Smooth muscle cell (in vitro differentiated cells): ENCODE results near the gene CGREF1. TPM values are rescaled to one million over a fixed set of nuclear protein-coding genes. Genes with fewer than 3 reads are reported as not detected.

Experiments
- DNase-seq: peaks from one replicate; lab custom pipeline; 2025; ENCODE audit not compliant: unreplicated experiment; lab: John Stamatoyannopoulos, UW
- H2AFZ ChIP-seq: fragments of 200-600 bp; sonication (generic); 2 replicates; pipeline ENCODE4 v1.6.0; 2016; ENCODE audit warnings: antibody characterized with exemption, low read depth, mild to moderate bottlenecking
- H3F3A ChIP-seq: fragments of 200-600 bp; sonication (generic); 2 replicates; pipeline ENCODE4 v1.6.0; 2017; ENCODE audit warnings: antibody characterized with exemption, low read depth
- H3K27ac ChIP-seq: fragments of 200-600 bp; sonication (generic); 2 replicates; pipeline ENCODE4 v1.5.1; 2016; ENCODE audit warnings: low read depth, mild to moderate bottlenecking
- H3K27me3 ChIP-seq: fragments of 200-600 bp; sonication (generic); 2 replicates; pipeline ENCODE4 v1.6.1; 2016; ENCODE audit warnings: low read depth, mild to moderate bottlenecking
- H3K36me3 ChIP-seq: fragments of 200-600 bp; sonication (generic); 2 replicates; pipeline ENCODE4 v1.5.1; 2016; ENCODE audit warnings: low read depth
- H3K4me1 ChIP-seq: fragments of 200-600 bp; sonication (generic); 2 replicates; pipeline ENCODE4 v1.5.1; 2016; ENCODE audit warnings: low read depth
- H3K4me2 ChIP-seq: fragments of 200-600 bp; sonication (generic); 2 replicates; pipeline ENCODE4 v1.6.0; 2016; ENCODE audit warnings: mild to moderate bottlenecking
- H3K4me3 ChIP-seq: fragments of 200-600 bp; sonication (generic); 2 replicates; pipeline ENCODE4 v1.5.1; 2016; ENCODE audit warnings: mild to moderate bottlenecking
- H3K79me2 ChIP-seq: fragments of 200-600 bp; sonication (generic); 2 replicates; pipeline ENCODE4 v1.6.0; 2016; ENCODE audit warnings: low read depth, mild to moderate bottlenecking
- H3K9ac ChIP-seq: fragments of 200-600 bp; sonication (generic); 2 replicates; pipeline ENCODE4 v1.6.0; 2016; ENCODE audit warnings: low read depth
- H3K9me3 ChIP-seq: fragments of 200-600 bp; sonication (generic); replicated peaks from 2 replicates; pipeline ENCODE4 v1.5.1; 2016; ENCODE audit warnings: low read depth
- H4K20me1 ChIP-seq: fragments of 200-600 bp; sonication (generic); 2 replicates; pipeline ENCODE4 v1.6.0; 2016; ENCODE audit warnings: low read depth
- CTCF ChIP-seq: fragments of 200-600 bp; sonication (generic); IDR thresholded peaks from 2 replicates; pipeline ENCODE4 v1.5.1; 2017; ENCODE audit warnings: borderline replicate concordance, mild to moderate bottlenecking, antibody characterized with exemption; ENCODE audit not compliant: insufficient read depth, poor library complexity, severe bottlenecking
- WGBS: methylation state at CpG from one replicate; pipeline ENCODE4 v1.1.7; 2016; ENCODE audit warnings: low lambda C conversion rate; 5-methylcytosine and 5-hydroxymethylcytosine counted together
- polyA plus RNA-seq: library from polyadenylated mRNA; unstranded; fragments of >200 nt; fragmentation: Nextera tagmentation; extraction: Ambion mirVana; gene quantifications from 2 replicates; pipeline ENCODE4 v1.2.1, GENCODE V29; 2016
- total RNA-seq: library from RNA; depleted of rRNA; stranded (reverse); fragments of >200 nt; gene quantifications from 2 replicates; pipeline ENCODE4 v1.2.3, GENCODE V29; 2014

CGREF1 gene
- total and polyA plus RNA-seq, 2 experiments from 2014 or later: 0.85 TPM; not detected in 1

- Histone ChIP-seq H3K79me2 (no peaks in the 10 kb centered on the region), H3K9me3 (no peaks in the 10 kb centered on the region), H3K36me3 (no peaks in the 10 kb centered on the region), H3K27me3 (peaks cover 9% of the 10 kb centered on the region), H2AFZ (no peak overlapping the region), H3F3A (no peaks in the 10 kb centered on the region), H3K27ac (no peak overlapping the region), H3K4me2 (no peak overlapping the region), H4K20me1 (no peaks in the 10 kb centered on the region), H3K4me1 (no peaks in the 10 kb centered on the region), H3K9ac (no peak overlapping the region), H3K4me3 (no peak overlapping the region)
- DNase-seq: no peak
- no peak for TF ChIP-seq CTCF
- 97% methylated on average over 3 of the region's 3 CpGs for WGBS
These were observed 9.8 kb downstream of the CGREF1 start for GRCh38 chr2:27109083-27109482.

GRCh38 chr2:27108221-27108620 lies 10.7 kb downstream of the CGREF1 start:
- H3K9me3 ChIP-seq: no peaks in the 10 kb centered on the region
- no peaks in the 10 kb centered on the region for H3F3A ChIP-seq
- H3K27ac ChIP-seq: no peak overlapping the region
- DNase-seq: no peak
- no peak overlapping the region for H3K4me3 ChIP-seq
- no peak overlapping the region for H3K9ac ChIP-seq
- peaks cover 9% of the 10 kb centered on the region for H3K27me3 ChIP-seq
- H2AFZ ChIP-seq: no peak overlapping the region
- no peaks in the 10 kb centered on the region for H4K20me1 ChIP-seq
- H3K4me1 ChIP-seq: no peaks in the 10 kb centered on the region
- H3K4me2 ChIP-seq: no peak overlapping the region
- WGBS: 95% methylated on average over 2 of the region's 2 CpGs
- H3K36me3 ChIP-seq: no peaks in the 10 kb centered on the region
- no peaks in the 10 kb centered on the region for H3K79me2 ChIP-seq
- TF ChIP-seq CTCF: no peak

- Histone ChIP-seq H3K36me3 (no peaks in the 10 kb centered on the region), H3K9me3 (no peaks in the 10 kb centered on the region), H3K4me1 (no peaks in the 10 kb centered on the region), H3K27ac (no peak overlapping the region), H2AFZ (no peak overlapping the region), H3K27me3 (peaks cover 21% of the 10 kb centered on the region), H3K79me2 (no peaks in the 10 kb centered on the region), H3F3A (no peaks in the 10 kb centered on the region), H3K4me2 (no peak overlapping the region), H3K4me3 (no peak overlapping the region), H4K20me1 (no peaks in the 10 kb centered on the region), H3K9ac (no peak overlapping the region)
- no peak for DNase-seq
- 86% methylated on average over 3 of the region's 3 CpGs for WGBS
- no peak for TF ChIP-seq CTCF
These were observed 12.9 kb downstream of the CGREF1 start for GRCh38 chr2:27105981-27106380.

GRCh38 chr2:27102329-27102728 lies 16.6 kb downstream of the CGREF1 start:
- no peak overlapping the region for H3K4me2 ChIP-seq
- H3K4me1 ChIP-seq: no peaks in the 10 kb centered on the region
- WGBS: 91% methylated on average over 5 of the region's 5 CpGs
- no peaks in the 10 kb centered on the region for H3F3A ChIP-seq
- no peak for TF ChIP-seq CTCF
- no peaks in the 10 kb centered on the region for H3K79me2 ChIP-seq
- no peaks in the 10 kb centered on the region for H4K20me1 ChIP-seq
- no peaks in the 10 kb centered on the region for H3K9me3 ChIP-seq
- no peak overlapping the region for H3K4me3 ChIP-seq
- H3K36me3 ChIP-seq: no peaks in the 10 kb centered on the region
- H3K9ac ChIP-seq: no peak overlapping the region
- H2AFZ ChIP-seq: no peak overlapping the region
- DNase-seq: no peak
- no peak overlapping the region for H3K27ac ChIP-seq
- peaks cover 21% of the 10 kb centered on the region for H3K27me3 ChIP-seq
